HG02943 (cell line): ENCODE measurements around the gene ELL3.
A peak's percentile ranks its signal among the peaks of the same experiment; 100 is the strongest.
"Not testable (repeated sequence)": the region's sequence is repeated elsewhere in the genome, so short reads cannot be mapped to it uniquely, and the experiment has no call there.

Source experiments
- ATAC-seq: cut with Tn5 transposase; IDR thresholded peaks from one replicate; pipeline ENCODE4 v1.9.1; 2021; ENCODE audit warnings: mild to moderate bottlenecking, low read depth, moderate library complexity; ENCODE audit not compliant: unreplicated experiment

ELL3 gene

GRCh38 chr15:43776718-43777266 lies at the start of gene ELL3:
Gene ELL3, minus strand, starts transcription at chr15:43776966. Its CDS starts 65 bp downstream, at chr15:43776901.
- peak; percentile 34 for ATAC-seq

GRCh38 chr15:43826029-43826507 lies 49.3 kb upstream of the ELL3 start:
- no peak for ATAC-seq

- not testable (repeated sequence) for ATAC-seq
These were observed 48.5 kb upstream of the ELL3 start for GRCh38 chr15:43825305-43825704.

GRCh38 chr15:43824302-43825246 lies 47.8 kb upstream of the ELL3 start, which contains the start of gene MFAP1:
Gene MFAP1, minus strand, starts transcription at chr15:43824690. Its CDS starts 121 bp downstream, at chr15:43824569.
- ATAC-seq = peak; percentile 66

- ATAC-seq = no peak
These were observed 44.7 kb upstream of the ELL3 start for GRCh38 chr15:43821505-43821904.

- ATAC-seq = not testable (repeated sequence)
These were observed 38.3 kb upstream of the ELL3 start for GRCh38 chr15:43815064-43815463.

- ATAC-seq = no peak
These were observed 32.4 kb upstream of the ELL3 start for GRCh38 chr15:43808960-43809678.

GRCh38 chr15:43808435-43808950 lies 31.7 kb upstream of the ELL3 start:
- ATAC-seq = no peak

GRCh38 chr15:43802676-43803075 lies 25.9 kb upstream of the ELL3 start:
- not testable (repeated sequence) for ATAC-seq

- peak; percentile 79 for ATAC-seq
These were observed 23.7 kb upstream of the ELL3 start, which contains the start of gene HYPK for GRCh38 chr15:43800286-43801141. Gene HYPK, plus strand, starts transcription at chr15:43800599. Its CDS starts 24 bp downstream, at chr15:43800623.

- no peak for ATAC-seq
These were observed 23.1 kb upstream of the ELL3 start, which contains the start of gene SERINC4 for GRCh38 chr15:43799945-43800285. Gene SERINC4, minus strand, starts transcription at chr15:43800220. Its CDS starts 234 bp downstream, at chr15:43799986.

GRCh38 chr15:43799209-43799944 lies 22.6 kb upstream of the ELL3 start:
- no peak for ATAC-seq

- ATAC-seq = no peak
These were observed 19.8 kb upstream of the ELL3 start for GRCh38 chr15:43796566-43796965.

GRCh38 chr15:43795997-43796396 lies 19.2 kb upstream of the ELL3 start:
- no peak for ATAC-seq

- ATAC-seq = no peak
These were observed 18.4 kb upstream of the ELL3 start for GRCh38 chr15:43795197-43795596.

GRCh38 chr15:43794269-43795037 lies 17.7 kb upstream of the ELL3 start:
- no peak for ATAC-seq

- ATAC-seq = no peak
These were observed 16.9 kb upstream of the ELL3 start for GRCh38 chr15:43793647-43794046.
